ENCODE data around the gene PKP2. TPM values are rescaled to one million over a fixed set of nuclear protein-coding genes. Genes with fewer than 3 reads are reported as not detected.

The PKP2 gene
- total RNA-seq, 6 donors from 2014 or later: 2.5 to 14.8 (median 5.5) TPM

- H3K9me3 ChIP-seq: no peaks in the 10 kb centered on the region
- no peak overlapping the region for H3K27ac ChIP-seq
- TF ChIP-seq POLR2AphosphoS5 (IDR thresholded peaks at IDR 0.05): no peak
- H3K27me3 ChIP-seq: no peaks in the 10 kb centered on the region
- ATAC-seq (ENCODE audit: low FRiP score in 2 of 2) (peak in 1 of 2 donors; percentile 80), DNase-seq (no peak)
- no peaks in the 10 kb centered on the region for H3K36me3 ChIP-seq
- H3K4me1 ChIP-seq: no peaks in the 10 kb centered on the region
- no peak overlapping the region for H3K4me3 ChIP-seq
Measured at GRCh38 chr12:32917094-32917611, 20.6 kb upstream of the PKP2 start.

- 86 to 89% methylated on average over 10 of the region's 10 CpGs for WGBS, 2 donors
- H3K9me3 ChIP-seq: no peaks in the 10 kb centered on the region
- no peaks in the 10 kb centered on the region for H3K27me3 ChIP-seq
- H3K4me1 ChIP-seq: no peaks in the 10 kb centered on the region
- H3K4me3 ChIP-seq: no peak overlapping the region
- TF ChIP-seq CTCF (IDR thresholded peaks at IDR 0.05) (no peak), POLR2A (IDR thresholded peaks at IDR 0.05) (no peak), EP300 (IDR thresholded peaks at IDR 0.05) (no peak), POLR2AphosphoS5 (IDR thresholded peaks at IDR 0.05) (no peak)
- no peaks in the 10 kb centered on the region for H3K36me3 ChIP-seq
- no peak for DNase-seq
- no peak for ATAC-seq (ENCODE audit: low FRiP score in 2 of 2)
- H3K27ac ChIP-seq: no peak overlapping the region
Measured at GRCh38 chr12:32907898-32908476, 11.4 kb upstream of the PKP2 start.

GRCh38 chr12:32907166-32907565 lies 10.6 kb upstream of the PKP2 start:
- TF ChIP-seq POLR2A (IDR thresholded peaks at IDR 0.05): no peak
- H3K4me3 ChIP-seq: no peak overlapping the region
- 83 to 88% methylated on average over 2 of the region's 2 CpGs for WGBS, 2 donors
- H3K36me3 ChIP-seq: no peaks in the 10 kb centered on the region
- no peak overlapping the region for H3K27ac ChIP-seq
- ATAC-seq (ENCODE audit: low FRiP score in 2 of 2): no peak
- DNase-seq: no peak
- no peaks in the 10 kb centered on the region for H3K4me1 ChIP-seq
- no peaks in the 10 kb centered on the region for H3K27me3 ChIP-seq
- no peaks in the 10 kb centered on the region for H3K9me3 ChIP-seq

- DNase-seq (no peak), ATAC-seq (ENCODE audit: low FRiP score in 2 of 2) (no peak)
- 63 to 80% methylated on average over 9 of the region's 9 CpGs for WGBS, 2 donors
- Histone ChIP-seq H3K9me3 (no peaks in the 10 kb centered on the region), H3K36me3 (no peaks in the 10 kb centered on the region), H3K4me3 (no peak overlapping the region), H3K27ac (no peak overlapping the region), H3K4me1 (no peaks in the 10 kb centered on the region), H3K27me3 (no peaks in the 10 kb centered on the region)
- TF ChIP-seq POLR2A (IDR thresholded peaks at IDR 0.05): no peak
- no peak for TF ChIP-seq CTCF (IDR thresholded peaks at IDR 0.05)
- no peak for TF ChIP-seq EP300 (IDR thresholded peaks at IDR 0.05)
- TF ChIP-seq POLR2AphosphoS5 (IDR thresholded peaks at IDR 0.05): no peak
Measured at GRCh38 chr12:32906399-32907165, 10.0 kb upstream of the PKP2 start.

GRCh38 chr12:32903763-32904162 lies 7.2 kb upstream of the PKP2 start:
- Histone ChIP-seq H3K36me3 (no peaks in the 10 kb centered on the region), H3K4me1 (no peaks in the 10 kb centered on the region), H3K9me3 (no peaks in the 10 kb centered on the region), H3K4me3 (no peak overlapping the region), H3K27me3 (no peaks in the 10 kb centered on the region), H3K27ac (no peak overlapping the region)
- WGBS, 2 donors: 65 to 82% methylated on average over 1 of the region's 1 CpG
- TF ChIP-seq EP300 (IDR thresholded peaks at IDR 0.05) (no peak), POLR2A (IDR thresholded peaks at IDR 0.05) (no peak), POLR2AphosphoS5 (IDR thresholded peaks at IDR 0.05) (no peak), CTCF (IDR thresholded peaks at IDR 0.05) (no peak)
- DNase-seq (no peak), ATAC-seq (ENCODE audit: low FRiP score in 2 of 2) (no peak)
